Astrocyte (in vitro differentiated cells and primary cell): ENCODE data around the gene KPNA2. TPM values are rescaled to one million over a fixed set of nuclear protein-coding genes. Genes with fewer than 3 reads are reported as not detected.
A peak's percentile ranks its signal among the peaks of the same experiment; 100 is the strongest.
"Not testable (repeated sequence)": the region's sequence is repeated elsewhere in the genome, so short reads cannot be mapped to it uniquely, and the experiment has no call there.

Experiments
- DNase-seq: peaks from one replicate; pipeline ENCODE4 v3.0.0-alpha.2; 2010; ENCODE audit warnings: low read depth
- FAIRE-seq: peaks from 2 replicates; lab custom pipeline; 2011; peaks lifted over from hg19 to GRCh38; lab: Jason Lieb, UNC
- H2AFZ ChIP-seq: 2 replicates; pipeline ENCODE4 v1.6.0; 2012; ENCODE audit warnings: low read depth, low read length, inconsistent platforms
- H3K27ac ChIP-seq: 2 replicates; pipeline ENCODE4 v1.5.1; 2011; ENCODE audit warnings: low read depth, low read length, inconsistent platforms
- H3K27me3 ChIP-seq: 2 replicates; pipeline ENCODE4 v1.6.0; 2011; ENCODE audit warnings: low read length, inconsistent platforms; ENCODE audit not compliant: insufficient read depth
- H3K36me3 ChIP-seq: 2 replicates; pipeline ENCODE4 v1.5.1; 2011; ENCODE audit warnings: low read length, inconsistent platforms; ENCODE audit not compliant: insufficient read depth
- H3K4me1 ChIP-seq: 2 replicates; pipeline ENCODE4 v1.5.1; 2011; ENCODE audit warnings: low read length, inconsistent platforms; ENCODE audit not compliant: insufficient read depth
- H3K4me2 ChIP-seq: 2 replicates; pipeline ENCODE4 v1.6.0; 2012; ENCODE audit warnings: low read length, inconsistent platforms
- H3K4me3 ChIP-seq: 2 replicates; pipeline ENCODE4 v1.5.1; 2011; ENCODE audit warnings: low read depth, mild to moderate bottlenecking, low read length, inconsistent platforms; ENCODE audit not compliant: insufficient read depth
- H3K79me2 ChIP-seq: 2 replicates; pipeline ENCODE4 v1.6.0; 2012; ENCODE audit warnings: mild to moderate bottlenecking, low read length, inconsistent platforms; ENCODE audit not compliant: insufficient read depth
- H3K9ac ChIP-seq: 2 replicates; pipeline ENCODE4 v1.6.0; 2012; ENCODE audit warnings: mild to moderate bottlenecking, low read length, inconsistent platforms
- H3K9me3 ChIP-seq: 2 replicates; pipeline ENCODE4 v1.5.1; 2012; ENCODE audit warnings: low read depth, mild to moderate bottlenecking, low read length, inconsistent platforms; ENCODE audit not compliant: insufficient read depth
- H4K20me1 ChIP-seq: 2 replicates; pipeline ENCODE4 v1.6.0; 2012; ENCODE audit warnings: low read length, inconsistent platforms; ENCODE audit not compliant: insufficient read depth
- H3K27ac Mint-ChIP-seq: one replicate; pipeline ENCODE4 v1.8.0; 2021; ENCODE audit warnings: mild to moderate bottlenecking, mixed read lengths; ENCODE audit not compliant: unreplicated experiment
- H3K27me3 Mint-ChIP-seq: one replicate; pipeline ENCODE4 v1.8.0; 2021; ENCODE audit warnings: low read depth, mixed read lengths; ENCODE audit not compliant: unreplicated experiment
- H3K36me3 Mint-ChIP-seq: one replicate; pipeline ENCODE4 v1.8.0; 2021; ENCODE audit warnings: low read depth, mixed read lengths; ENCODE audit not compliant: unreplicated experiment
- H3K4me1 Mint-ChIP-seq: one replicate; pipeline ENCODE4 v1.8.0; 2021; ENCODE audit warnings: low read depth, mixed read lengths; ENCODE audit not compliant: unreplicated experiment
- H3K4me3 Mint-ChIP-seq: one replicate; pipeline ENCODE4 v1.8.0; 2021; ENCODE audit warnings: mild to moderate bottlenecking, moderate library complexity, mixed read lengths; ENCODE audit not compliant: unreplicated experiment
- H3K9me3 Mint-ChIP-seq: one replicate; pipeline ENCODE4 v1.8.0; 2021; ENCODE audit warnings: mild to moderate bottlenecking, mixed read lengths; ENCODE audit not compliant: unreplicated experiment
- CTCF ChIP-seq: IDR thresholded peaks from 2 replicates; pipeline ENCODE4 v1.5.1; 2011; ENCODE audit warnings: low read depth, mild to moderate bottlenecking, inconsistent platforms, low read length, moderate library complexity; ENCODE audit not compliant: insufficient read depth
- EZH2 ChIP-seq: IDR thresholded peaks from 2 replicates; pipeline ENCODE4 v1.6.1; 2012; ENCODE audit warnings: mild to moderate bottlenecking, low read length, inconsistent platforms; ENCODE audit not compliant: insufficient read depth
- total RNA-seq: library from RNA; stranded (reverse); gene quantifications from 2 replicates; pipeline ENCODE4 v1.2.1, GENCODE V29; 2021

Gene KPNA2
- total RNA-seq, 1 donor from 2014 or later = 208 TPM

- TF ChIP-seq EZH2 = no peak
- TF ChIP-seq CTCF = no peak
- peak overlapping the region; percentile 73 for H3K9ac ChIP-seq
- peak; percentile 37 for FAIRE-seq
Observed at GRCh38 chr17:67994817-67995569, 40.5 kb upstream of the KPNA2 start.

GRCh38 chr17:67995570-67996263, 39.8 kb upstream of the KPNA2 start:
- Histone ChIP-seq H3K27ac (no peak overlapping the region), H3K9me3 (no peaks in the 10 kb centered on the region), H3K4me2 (peak overlapping the region; percentile 99), H3K36me3 (no peaks in the 10 kb centered on the region), H2AFZ (peak overlapping the region; percentile 51), H3K4me1 (peaks cover 23% of the 10 kb centered on the region), H4K20me1 (no peaks in the 10 kb centered on the region), H3K4me3 (peak overlapping the region; percentile 71), H3K79me2 (no peaks in the 10 kb centered on the region), H3K9ac (peak overlapping the region; percentile 73), H3K27me3 (no peaks in the 10 kb centered on the region)
- Mint-ChIP-seq H3K27me3 (peaks cover 9% of the 10 kb centered on the region), H3K4me3 (peak overlapping the region; percentile 89), H3K4me1 (peaks cover 13% of the 10 kb centered on the region), H3K9me3 (no peaks in the 10 kb centered on the region), H3K36me3 (no peaks in the 10 kb centered on the region), H3K27ac (no peak overlapping the region)
- TF ChIP-seq CTCF = no peak
- no peak for TF ChIP-seq EZH2
- DNase-seq = no peak
- FAIRE-seq = no peak

More at GRCh38 chr17:67994817-67995569, 40.5 kb upstream of the KPNA2 start:
- Mint-ChIP-seq H3K4me1 (peaks cover 13% of the 10 kb centered on the region), H3K27me3 (peaks cover 9% of the 10 kb centered on the region), H3K27ac (no peak overlapping the region), H3K4me3 (peak overlapping the region; percentile 72), H3K9me3 (no peaks in the 10 kb centered on the region), H3K36me3 (no peaks in the 10 kb centered on the region)
- H3K4me3 ChIP-seq = peak overlapping the region; percentile 71
- H2AFZ ChIP-seq = no peak overlapping the region
- H3K27ac ChIP-seq = peak overlapping the region; percentile 25
- H3K4me2 ChIP-seq = peak overlapping the region; percentile 99
- H3K79me2 ChIP-seq = no peaks in the 10 kb centered on the region
- peak; percentile 69 for DNase-seq
- H3K36me3 ChIP-seq = no peaks in the 10 kb centered on the region
- peaks cover 23% of the 10 kb centered on the region for H3K4me1 ChIP-seq
- H3K27me3 ChIP-seq = no peaks in the 10 kb centered on the region
- no peaks in the 10 kb centered on the region for H4K20me1 ChIP-seq
- no peaks in the 10 kb centered on the region for H3K9me3 ChIP-seq

- H3K36me3 Mint-ChIP-seq, H3K9me3 Mint-ChIP-seq, H3K79me2 ChIP-seq, H3K9me3 ChIP-seq, H3K27me3 ChIP-seq, H3K27me3 Mint-ChIP-seq, H3K36me3 ChIP-seq, H4K20me1 ChIP-seq, FAIRE-seq, H3K27ac ChIP-seq, DNase-seq: not testable (repeated sequence)
- Histone ChIP-seq H3K4me3 (peak within 1 kb of the TSS; percentile 71), H2AFZ (peak within 1 kb of the TSS; percentile 51), H3K4me1 (peaks cover 23% of the 10 kb centered on the region), H3K9ac (peak within 1 kb of the TSS; percentile 73), H3K4me2 (peak within 1 kb of the TSS; percentile 99)
- Mint-ChIP-seq H3K27ac (peak within 1 kb of the TSS; percentile 8), H3K4me1 (peaks cover 13% of the 10 kb centered on the region), H3K4me3 (peak within 1 kb of the TSS; percentile 89)
Observed at GRCh38 chr17:67996301-67997171, 39.0 kb upstream of the KPNA2 start, which contains the start of gene C17orf58. TSS of gene C17orf58 (minus strand) at chr17:67996469. CDS start at chr17:67996198, 271 bp downstream.
